Left kidney (tissue), 8 donors: ENCODE results near the gene SCAMP3. TPM values are rescaled to one million over a fixed set of nuclear protein-coding genes. Genes with fewer than 3 reads are reported as not detected.
"Not testable (repeated sequence)": the region's sequence is repeated elsewhere in the genome, so short reads cannot be mapped to it uniquely, and the experiment has no call there.

Source experiments
- DNase-seq: peaks from one replicate; pipeline ENCODE4 v3.0.0-alpha.2; 2013
- long read RNA-seq, 8 donors: transcript quantifications; one replicate each; lab custom pipeline, GENCODE V29; 2026
- polyA plus RNA-seq: library from polyadenylated mRNA; unstranded; fragments of 120-200 nt; gene quantifications from one replicate; pipeline ENCODE4 v1.2.1, GENCODE V29; 2013; ENCODE audit not compliant: insufficient read length

The SCAMP3 gene
- polyA plus RNA-seq: 55.7 TPM
- long read RNA-seq, donor 1, transcript SCAMP3-202 (8 exons, 1,537 nt): minor isoform, 9 of 25 reads
- long read RNA-seq, donor 1, transcript SCAMP3-201 (9 exons, 1,446 nt): major isoform, 12 of 25 reads
- long read RNA-seq, donor 1, partial matches to known transcripts: 0 of 25 reads
- long read RNA-seq, donor 1, other reads (novel, unspliced or antisense): 0 of 25 reads
- long read RNA-seq, donor 2, transcript SCAMP3-201 (9 exons, 1,446 nt): major isoform, 14 of 18 reads
- long read RNA-seq, donor 2, partial matches to known transcripts: 0 of 18 reads
- long read RNA-seq, donor 2, other reads (novel, unspliced or antisense): 0 of 18 reads
- long read RNA-seq, donor 3, transcript SCAMP3-201 (9 exons, 1,446 nt): major isoform, 10 of 28 reads
- long read RNA-seq, donor 3, partial matches to known transcripts: 15 of 28 reads
- long read RNA-seq, donor 3, other reads (novel, unspliced or antisense): 0 of 28 reads
- long read RNA-seq, donor 4, partial matches to known transcripts: 0 of 2 reads
- long read RNA-seq, donor 4, other reads (novel, unspliced or antisense): 0 of 2 reads
- long read RNA-seq, donor 5, transcript SCAMP3-201 (9 exons, 1,446 nt): major isoform, 17 of 21 reads
- long read RNA-seq, donor 5, partial matches to known transcripts: 0 of 21 reads
- long read RNA-seq, donor 5, other reads (novel, unspliced or antisense): 0 of 21 reads
- long read RNA-seq, donor 6, transcript SCAMP3-201 (9 exons, 1,446 nt): major isoform, 10 of 16 reads
- long read RNA-seq, donor 6, transcript SCAMP3-202 (8 exons, 1,537 nt): minor isoform, 5 of 16 reads
- long read RNA-seq, donor 6, partial matches to known transcripts: 0 of 16 reads
- long read RNA-seq, donor 6, other reads (novel, unspliced or antisense): 0 of 16 reads
- long read RNA-seq, donor 7, transcript SCAMP3-201 (9 exons, 1,446 nt): major isoform, 30 of 58 reads
- long read RNA-seq, donor 7, partial matches to known transcripts: 21 of 58 reads
- long read RNA-seq, donor 7, other reads (novel, unspliced or antisense): 0 of 58 reads
- long read RNA-seq, donor 8, transcript SCAMP3-201 (9 exons, 1,446 nt): major isoform, 9 of 10 reads
- long read RNA-seq, donor 8, partial matches to known transcripts: 0 of 10 reads
- long read RNA-seq, donor 8, other reads (novel, unspliced or antisense): 0 of 10 reads

DNA sequence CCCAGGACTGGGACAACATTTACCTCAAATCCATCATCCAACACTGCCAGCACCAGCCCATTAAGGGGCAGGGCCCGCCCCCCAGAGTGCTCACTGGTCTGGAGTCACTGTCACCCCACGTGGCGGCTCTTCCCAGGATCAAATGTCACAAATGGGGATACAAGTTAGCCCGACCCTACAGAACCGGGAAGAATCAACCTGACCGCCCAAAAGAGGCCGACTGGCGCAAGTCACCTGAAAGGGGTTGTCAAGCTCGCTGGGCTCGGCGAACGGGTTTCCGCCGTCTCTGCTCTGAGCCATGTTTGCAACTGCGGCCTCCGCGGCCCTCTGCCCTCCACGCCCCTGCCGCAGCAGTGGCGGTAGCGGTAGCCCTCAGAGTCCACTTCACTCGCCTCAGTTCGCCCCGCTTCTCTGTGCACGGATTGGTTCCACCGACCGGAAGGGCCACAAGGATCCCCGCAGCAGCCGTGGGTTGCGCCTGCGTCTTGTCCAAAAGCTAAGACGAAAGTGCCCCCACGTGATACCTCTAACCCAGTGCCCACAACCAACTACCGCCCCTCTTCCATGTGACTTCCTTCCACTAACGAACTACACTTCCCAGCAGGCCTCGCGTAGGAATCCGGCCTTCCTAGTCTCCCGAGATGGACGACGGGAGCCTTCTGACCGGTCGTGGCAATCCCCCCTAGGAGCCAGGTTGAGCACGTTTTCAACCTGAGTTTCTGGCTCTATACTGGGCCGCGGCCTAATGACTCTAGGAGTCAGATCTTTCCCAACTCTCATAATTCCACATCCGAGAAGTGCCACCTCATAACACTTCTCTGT is at the start of gene SCAMP3:
SCAMP3 (minus strand) TSS at position 509 of the 822 bp plus-strand sequence; CDS start at position 300, 209 bp downstream.
- peak; percentile 97 for DNase-seq

DNA sequence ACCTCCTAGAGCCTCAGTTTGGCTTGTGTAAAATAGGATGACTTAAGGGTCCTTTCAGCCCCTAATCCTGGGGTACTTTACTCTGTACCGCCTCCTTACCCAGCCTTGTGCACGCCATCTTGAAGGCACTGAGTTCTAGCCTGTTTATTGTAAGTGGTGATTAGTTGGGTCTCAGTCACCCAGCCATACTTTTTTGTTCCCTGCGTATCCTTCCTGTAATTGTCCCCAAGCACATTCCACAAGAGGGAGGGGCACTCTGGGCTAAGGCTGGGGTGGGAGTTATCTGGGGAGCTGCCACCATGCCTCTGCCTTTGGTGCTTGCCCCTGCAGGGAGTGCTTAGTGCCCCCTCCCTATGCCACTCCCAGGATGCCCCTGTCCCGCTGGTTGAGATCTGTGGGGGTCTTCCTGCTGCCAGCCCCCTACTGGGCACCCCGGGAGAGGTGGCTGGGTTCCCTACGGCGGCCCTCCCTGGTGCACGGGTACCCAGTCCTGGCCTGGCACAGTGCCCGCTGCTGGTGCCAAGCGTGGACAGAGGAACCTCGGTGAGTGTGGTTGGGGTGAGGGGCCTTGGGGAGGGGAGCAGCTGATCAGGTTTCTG is 47.4 kb upstream of the SCAMP3 start:
- no peak for DNase-seq

DNA sequence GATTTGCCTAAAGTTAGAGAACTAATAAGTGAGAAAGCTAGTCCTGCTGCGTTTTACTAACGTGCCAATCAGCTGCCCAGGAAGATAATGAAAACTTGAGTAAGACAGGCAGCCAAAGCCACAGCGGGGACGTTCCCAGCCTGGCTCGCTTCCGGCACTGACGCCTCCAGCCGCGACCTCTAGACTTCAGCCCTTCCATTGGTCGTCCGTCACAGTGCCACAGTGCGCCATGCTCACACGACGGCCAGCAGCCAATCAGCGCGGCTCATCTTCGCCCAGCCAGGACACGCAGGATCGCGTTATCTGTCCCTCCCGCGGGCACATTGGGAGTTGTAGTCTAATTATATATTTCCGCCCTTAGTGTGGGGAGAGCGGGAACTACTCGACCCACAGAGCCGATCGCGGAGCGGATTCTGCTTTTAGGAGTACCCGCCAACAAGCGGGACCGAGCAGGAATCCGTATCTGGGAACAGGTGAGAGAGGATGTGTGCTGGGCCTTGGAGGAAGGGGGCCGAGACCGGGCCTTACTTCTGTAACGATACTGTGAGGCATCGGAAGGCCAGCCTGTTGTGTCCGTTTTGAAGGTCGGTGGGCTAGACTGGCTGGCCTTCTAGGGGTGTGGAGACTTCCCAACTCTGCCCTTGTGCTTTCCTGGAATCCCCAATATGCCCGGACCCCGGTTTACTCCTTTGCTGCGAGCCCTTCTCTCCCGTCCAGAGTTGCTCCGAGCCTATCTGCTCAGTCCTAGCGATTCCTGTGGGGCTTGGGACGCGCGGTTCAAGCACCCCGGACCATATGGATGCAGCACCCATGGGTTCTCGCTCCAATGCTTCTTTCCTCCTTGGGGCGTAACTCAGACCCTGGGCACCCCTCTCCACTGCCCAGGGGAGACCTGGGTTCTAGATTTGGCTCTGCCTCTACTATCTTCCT is 46.6 kb upstream of the SCAMP3 start, which contains the start of gene FDPS:
FDPS (plus strand) TSS at position 374 of the 930 bp plus-strand sequence. CDS start 924 bp downstream, outside the sequence.
- peak; percentile 98 for DNase-seq

DNA sequence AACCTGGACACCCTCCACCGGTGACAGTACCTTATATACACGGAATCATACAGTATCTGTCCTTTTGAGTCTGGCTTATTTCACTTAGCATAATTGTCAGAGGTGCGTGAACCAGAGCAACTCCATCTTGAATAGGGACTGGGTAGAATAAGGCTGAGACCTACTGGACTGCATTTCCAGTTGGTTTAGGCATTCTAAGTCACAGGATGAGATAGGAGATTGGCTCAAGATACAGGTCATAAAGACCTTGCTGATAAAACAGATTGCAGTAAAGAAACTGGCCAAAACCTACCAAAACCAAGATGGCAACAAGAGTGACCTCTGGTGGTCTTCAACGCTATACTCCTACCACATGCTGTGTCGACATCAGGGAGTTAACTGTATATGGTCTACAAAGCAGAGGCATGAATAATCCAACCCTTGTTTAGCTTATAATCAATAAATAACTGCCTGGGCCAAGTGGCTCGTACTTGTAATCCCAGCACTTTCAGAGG is 45.1 kb upstream of the SCAMP3 start:
- DNase-seq: no peak

DNA sequence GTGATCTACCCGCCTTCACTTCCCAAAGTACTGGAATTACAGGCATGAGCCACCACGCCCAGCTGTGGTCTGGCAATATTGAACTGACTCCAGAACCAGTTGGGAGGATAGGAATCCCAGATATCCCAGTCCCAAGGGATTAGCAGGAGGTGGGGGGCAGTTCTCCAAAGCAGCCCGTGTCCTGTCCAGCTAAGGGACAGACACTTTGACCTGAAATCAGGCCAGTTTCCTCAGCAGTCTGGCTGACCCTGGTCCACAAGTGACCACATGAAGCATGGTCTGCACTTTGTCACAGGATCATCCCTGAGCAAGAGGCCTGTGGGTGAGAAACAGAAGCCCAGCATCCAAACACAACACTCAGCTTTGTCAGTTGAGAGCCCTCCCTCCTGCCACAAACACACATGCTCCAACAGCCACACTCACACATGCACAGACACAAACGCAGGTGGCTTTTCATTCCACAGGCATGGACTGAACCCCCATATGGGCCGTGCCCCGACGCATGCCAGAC is 43.8 kb upstream of the SCAMP3 start:
- no peak for DNase-seq

DNA sequence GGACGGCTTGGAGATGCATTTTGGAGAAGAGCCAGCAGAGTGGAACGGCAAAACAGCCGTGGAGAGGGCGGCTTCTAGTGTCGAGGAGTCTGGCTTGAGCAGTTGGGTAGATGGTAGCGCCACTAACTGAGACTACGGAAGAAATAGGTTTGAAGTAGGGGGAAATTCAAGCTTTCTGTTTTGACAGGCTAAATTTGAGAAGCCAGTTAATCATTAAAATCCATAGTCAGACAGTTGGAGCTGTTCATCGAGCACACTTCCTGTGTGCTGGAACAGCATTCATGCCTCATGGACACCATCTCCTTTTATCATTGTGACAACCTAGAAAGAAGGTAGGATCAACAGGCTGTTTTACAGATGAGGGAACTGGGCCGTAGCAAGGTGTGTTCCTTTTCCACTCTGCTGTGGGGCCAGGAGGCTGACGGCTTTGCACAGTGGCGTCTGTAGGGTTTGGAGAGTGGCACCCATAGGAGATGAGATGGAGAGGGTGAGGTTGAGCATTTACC is 42.5 kb upstream of the SCAMP3 start:
- DNase-seq: no peak

DNA sequence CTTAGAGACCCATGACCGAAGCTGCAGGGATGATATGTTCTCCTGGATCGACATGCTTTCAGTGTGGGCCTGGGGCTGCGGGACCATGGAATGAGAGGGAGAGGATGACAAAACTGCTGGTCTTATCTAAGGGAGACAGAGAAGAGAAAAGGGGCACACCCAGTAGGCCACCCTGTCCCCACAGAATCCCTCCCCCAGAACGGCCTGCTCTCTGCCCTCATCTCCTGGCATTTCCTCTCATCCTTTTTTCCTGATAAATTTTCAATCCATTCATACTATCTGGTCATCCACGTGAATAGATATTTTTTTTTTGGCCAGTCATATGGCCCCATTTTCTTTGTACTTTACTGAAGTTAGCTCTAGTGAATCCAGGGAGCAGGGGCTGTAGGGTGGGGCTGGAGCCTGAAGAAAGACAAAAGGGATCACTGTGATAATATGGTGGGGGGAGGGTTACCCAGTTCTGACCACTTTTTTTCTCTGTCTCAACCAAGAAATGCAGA is 39.2 kb upstream of the SCAMP3 start, which contains the start of gene PKLR:
PKLR (minus strand) TSS at position 97 of the 500 bp plus-strand sequence; CDS start at position 54, 43 bp downstream.
- no peak for DNase-seq

DNA sequence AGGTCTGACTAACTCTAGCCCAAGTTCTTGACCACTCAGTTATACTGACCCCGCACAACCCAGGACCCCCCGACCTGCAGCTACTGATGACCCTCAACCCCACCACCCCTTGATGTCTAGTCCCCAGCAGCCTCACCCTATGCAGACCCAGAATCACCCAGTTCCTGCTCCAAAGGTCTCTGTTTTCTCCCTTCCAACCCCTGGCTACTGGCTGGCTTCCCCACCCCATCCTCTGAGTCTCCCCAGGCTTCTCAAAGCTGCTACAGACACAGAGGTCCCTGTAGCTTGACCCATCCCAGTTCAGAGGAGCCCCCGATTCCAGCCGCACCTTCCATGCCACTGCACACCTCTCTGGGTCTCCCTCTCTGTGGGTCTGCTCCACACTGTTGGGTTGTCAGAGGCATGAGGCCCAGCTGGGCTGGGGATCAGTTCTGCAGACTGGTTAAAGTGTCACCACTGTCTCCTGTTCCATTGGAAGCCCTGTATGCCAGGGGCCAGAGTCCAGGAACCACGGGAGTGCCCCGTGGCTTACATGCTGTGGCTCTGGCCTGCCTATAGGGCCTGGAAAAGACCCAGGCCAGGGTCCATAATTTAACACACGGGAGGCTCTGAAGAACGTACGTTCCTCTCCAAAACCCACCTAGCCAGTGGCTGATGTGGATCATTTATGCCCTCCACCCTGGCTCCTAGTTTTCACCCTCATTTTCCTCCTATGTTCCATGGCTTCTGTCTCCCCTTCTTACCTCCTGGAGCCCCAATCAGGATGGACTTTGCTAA is 38.6 kb upstream of the SCAMP3 start:
- no peak for DNase-seq

DNA sequence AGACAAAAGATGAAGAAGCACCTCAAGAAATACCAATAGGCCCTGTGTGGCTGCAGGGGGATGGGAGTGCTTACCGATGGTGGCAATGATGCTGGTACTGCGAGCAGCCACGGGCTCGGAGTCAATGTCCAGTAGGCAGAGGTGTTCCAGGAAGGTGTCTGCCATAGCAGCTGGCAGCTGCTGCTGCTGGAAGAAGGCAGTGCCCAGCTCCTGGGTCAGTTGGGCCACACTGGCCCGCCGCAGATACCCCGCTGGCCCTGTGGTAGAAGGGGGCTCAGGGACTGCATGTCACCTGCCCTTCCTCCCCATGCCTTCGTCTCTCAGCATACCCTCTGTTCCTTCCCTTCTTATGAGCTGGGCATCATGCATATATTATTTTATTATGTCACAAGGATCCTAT is 37.9 kb upstream of the SCAMP3 start:
- DNase-seq: no peak

DNA sequence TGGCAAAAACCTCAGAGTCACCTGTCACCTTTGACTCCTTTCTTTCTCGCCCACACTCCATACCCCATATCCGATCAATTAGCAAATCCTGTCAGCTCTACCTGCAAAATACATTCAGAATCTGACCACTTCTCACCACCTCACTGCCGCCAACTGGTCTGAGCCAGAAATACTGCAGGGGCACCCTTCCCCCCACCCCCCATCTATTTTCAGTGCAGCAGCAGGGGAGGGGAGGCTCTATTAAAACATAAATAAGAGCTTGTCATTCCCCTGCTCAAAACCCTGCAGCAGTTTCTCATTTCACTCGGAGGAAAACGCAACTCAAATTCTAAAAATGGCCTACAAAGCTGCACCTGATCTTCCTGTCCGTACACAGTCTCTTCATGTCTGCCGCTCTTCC is 35.2 kb upstream of the SCAMP3 start:
- no peak for DNase-seq

DNA sequence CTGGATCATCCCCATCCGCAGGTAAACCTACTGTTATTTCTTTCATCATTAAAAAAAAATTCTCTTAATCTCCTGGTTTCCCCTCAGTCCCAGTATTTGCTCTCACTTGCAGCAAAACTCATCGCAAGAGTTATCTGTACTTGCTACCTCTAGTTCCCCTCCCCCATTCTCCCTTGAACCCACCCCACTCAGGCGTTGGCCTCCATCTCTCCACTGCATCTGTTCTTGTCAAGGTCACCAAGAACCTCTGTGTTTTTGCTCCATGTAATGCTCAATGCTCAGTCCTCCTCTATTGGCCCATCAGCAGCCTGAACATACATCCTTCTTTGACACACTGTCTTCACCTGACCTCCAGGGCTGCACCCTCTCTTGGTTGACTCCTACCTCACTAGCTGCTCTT is 34.5 kb upstream of the SCAMP3 start:
- DNase-seq: no peak

DNA sequence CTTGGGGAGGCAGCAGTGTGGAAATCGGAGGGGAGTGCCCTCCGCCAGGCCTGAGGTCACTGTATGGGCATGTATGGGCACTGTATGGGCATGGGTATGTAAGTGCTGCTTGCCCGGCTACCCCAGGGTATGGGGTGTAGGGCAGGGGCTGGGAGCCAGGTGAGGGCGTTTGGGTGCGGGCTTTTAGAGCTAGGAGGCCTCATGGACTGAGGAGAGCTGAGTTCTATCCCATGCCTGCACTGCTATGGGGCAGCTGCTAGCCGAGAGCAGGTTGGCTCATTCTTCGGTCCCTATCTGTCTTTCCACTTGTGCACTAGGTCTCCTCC is 33.7 kb upstream of the SCAMP3 start:
- no peak for DNase-seq

DNA sequence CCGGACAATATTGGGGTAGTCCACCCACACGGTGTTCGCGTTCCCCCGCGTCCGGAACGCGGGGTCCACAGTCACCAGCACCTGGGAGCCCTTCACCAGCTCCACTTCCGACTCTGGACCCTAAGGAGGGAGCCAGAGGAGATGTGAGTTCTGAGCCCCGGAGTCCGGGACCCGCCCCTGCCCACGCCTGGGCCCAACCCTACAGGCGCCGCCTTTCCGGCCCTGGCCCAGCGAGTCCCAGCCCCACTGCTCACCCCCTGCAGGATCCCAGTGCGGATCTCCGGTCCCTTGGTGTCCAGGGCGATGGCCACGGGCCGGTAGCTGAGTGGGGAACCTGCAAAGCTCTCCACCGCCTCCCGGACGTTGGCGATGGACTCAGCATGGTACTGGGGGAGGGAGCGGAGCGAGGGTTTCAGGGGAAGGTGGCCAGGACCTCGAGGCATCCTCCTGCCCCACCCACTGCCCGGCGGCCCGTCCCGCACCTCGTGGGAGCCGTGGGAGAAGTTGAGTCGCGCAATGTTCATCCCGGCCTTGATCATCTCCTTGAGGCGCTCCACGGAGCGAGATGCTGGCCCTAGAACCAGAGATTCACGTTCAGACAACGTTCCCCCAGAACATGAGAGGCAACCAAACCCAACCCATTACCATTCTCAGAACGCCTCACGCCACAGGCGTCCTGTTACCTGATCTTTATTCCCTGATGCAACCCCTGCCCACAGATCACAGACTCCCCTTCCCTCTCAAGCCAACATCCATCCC is 33.2 kb upstream of the SCAMP3 start:
- DNase-seq: no peak

DNA sequence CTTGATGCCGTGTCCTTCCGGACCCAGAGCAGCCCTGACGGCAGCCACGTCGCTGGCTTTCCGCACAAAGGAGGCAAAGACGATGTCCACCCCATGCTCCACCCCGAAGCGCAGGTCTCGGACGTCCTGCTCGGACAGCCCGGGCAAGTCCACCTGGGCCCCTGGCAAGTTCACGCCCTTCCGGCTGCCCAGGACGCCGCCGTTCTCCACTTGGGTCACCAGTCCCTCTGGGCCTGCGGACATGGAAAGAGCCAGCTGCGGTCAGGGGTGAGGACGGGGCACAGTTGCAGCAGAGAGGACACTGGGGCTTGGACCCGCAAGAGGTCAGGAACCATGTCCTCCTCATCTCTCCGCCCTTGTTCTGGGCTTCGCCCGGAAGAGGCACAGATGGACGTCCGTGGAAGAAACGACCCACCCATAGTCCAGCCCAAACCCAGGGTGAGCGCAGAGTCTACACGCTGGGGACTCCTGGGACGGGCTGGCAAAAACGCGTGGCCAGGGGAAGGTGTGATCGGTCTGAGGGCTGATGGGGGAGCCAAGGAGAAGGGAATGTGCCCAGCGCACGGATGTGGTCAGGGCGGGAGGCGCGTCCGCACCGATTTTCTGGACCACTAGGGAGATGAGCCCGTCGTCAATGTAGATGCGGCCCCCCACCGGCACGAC is 32.5 kb upstream of the SCAMP3 start:
- no peak for DNase-seq

DNA sequence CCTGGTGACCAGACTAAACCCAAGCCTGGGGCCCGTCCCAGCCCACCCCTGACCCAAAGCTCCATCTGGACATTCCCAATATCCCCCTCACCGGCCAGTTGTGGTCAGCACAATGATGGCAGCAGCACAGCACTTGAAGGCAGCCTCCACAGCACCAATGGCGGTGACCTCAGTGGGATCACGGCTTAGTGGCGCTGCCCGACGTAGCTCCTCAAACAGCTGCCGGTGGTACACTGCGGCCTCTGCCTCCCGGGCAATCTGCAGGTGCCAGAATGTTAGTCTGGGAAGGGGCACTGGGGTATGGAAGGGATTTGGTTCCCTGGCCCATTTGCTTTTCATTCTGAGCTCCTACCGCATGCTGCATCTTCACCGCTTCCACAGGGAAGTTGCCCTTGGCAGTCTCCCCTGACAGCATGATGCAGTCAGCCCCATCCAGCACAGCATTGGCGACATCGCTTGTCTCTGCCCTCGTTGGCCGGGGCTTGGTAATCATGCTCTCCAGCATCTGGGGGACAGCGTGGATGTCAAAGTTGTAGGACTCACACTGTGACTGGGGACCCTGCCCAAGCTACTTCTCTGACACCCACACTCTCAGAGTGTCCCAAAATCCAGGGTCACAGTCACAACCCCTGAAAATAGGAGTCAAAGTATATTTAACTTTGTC is 31.1 kb upstream of the SCAMP3 start:
- no peak for DNase-seq

DNA sequence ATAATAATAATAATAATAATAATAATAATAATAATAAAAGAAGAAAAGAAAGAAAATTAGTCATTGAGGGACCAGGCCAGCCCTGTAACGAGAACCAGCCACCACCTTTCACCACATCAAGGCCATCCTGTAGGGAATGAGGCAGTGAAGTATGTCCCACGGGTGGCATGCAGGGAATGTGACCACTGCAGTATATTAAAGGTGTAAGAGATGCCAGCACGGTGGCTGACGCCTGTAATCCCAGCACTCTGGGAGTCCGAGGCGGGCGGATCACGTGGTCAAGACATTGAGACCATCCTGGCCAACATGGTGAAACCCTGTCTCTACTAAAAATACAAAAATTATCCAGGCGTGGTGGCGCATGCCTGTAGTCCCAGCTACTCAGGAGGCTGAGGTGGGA is 28.8 kb upstream of the SCAMP3 start:
- DNase-seq: not testable (repeated sequence)
